HepG2 (cell line): ENCODE data around the gene TTLL13. TPM values are rescaled to one million over a fixed set of nuclear protein-coding genes. Genes with fewer than 3 reads are reported as not detected.

Experiments
- AGO2 ChIP-seq: fragments of 200-400 bp; formaldehyde crosslinking; optimal IDR thresholded peaks from 2 replicates; pipeline ENCODE3; 2017; ENCODE audit warnings: mild to moderate bottlenecking, low read depth, low read length, moderate library complexity
- FOXA3 ChIP-seq: IDR thresholded peaks from 2 replicates; pipeline ENCODE4 v1.6.1; 2016; ENCODE audit warnings: missing genetic modification reagents, missing compliant biosample characterization
- HNRNPH1 ChIP-seq: fragments of 200-400 bp; formaldehyde crosslinking; optimal IDR thresholded peaks from 2 replicates; pipeline ENCODE3; 2017; ENCODE audit warnings: mild to moderate bottlenecking, low read depth, low read length
- MTERF4 ChIP-seq: sonication (generic); formaldehyde crosslinking; IDR thresholded peaks from 2 replicates; pipeline ENCODE4 v1.8.0; 2023; ENCODE audit warnings: mild to moderate bottlenecking, missing genetic modification reagents
- RBAK ChIP-seq: sonication (generic); formaldehyde crosslinking; IDR thresholded peaks from 2 replicates; pipeline ENCODE4 v1.5.1; 2020; ENCODE audit warnings: mild to moderate bottlenecking, missing genetic modification reagents
- RBFOX2 ChIP-seq: fragments of 200-400 bp; formaldehyde crosslinking; IDR thresholded peaks from 2 replicates; pipeline ENCODE4 v1.6.1; 2017; ENCODE audit warnings: low read depth, mild to moderate bottlenecking, low read length
- REST ChIP-seq, 2 experiments: IDR thresholded peaks; 2 replicates each; pipeline ENCODE4 v1.6.1; 2011 to 2012; ENCODE audit warnings: low read length in 2 of 2, borderline replicate concordance in 1 of 2, low read depth in 1 of 2, mild to moderate bottlenecking in 1 of 2, moderate library complexity in 1 of 2
- RFX3 ChIP-seq: IDR thresholded peaks from 2 replicates; pipeline ENCODE4 v1.6.1; 2016; ENCODE audit warnings: missing biosample characterization, missing genetic modification reagents
- ZBTB8A ChIP-seq: sonication (generic); formaldehyde crosslinking; IDR thresholded peaks from 2 replicates; pipeline ENCODE4 v1.4.0; 2020; ENCODE audit warnings: mild to moderate bottlenecking, low read depth, missing genetic modification reagents, borderline replicate concordance
- ZNF550 ChIP-seq: sonication (generic); formaldehyde crosslinking; IDR thresholded peaks from 2 replicates; pipeline ENCODE4 v1.4.0; 2020; ENCODE audit warnings: mild to moderate bottlenecking, missing genetic modification reagents, borderline replicate concordance
- polyA plus RNA-seq, 8 experiments: library from polyadenylated mRNA; depleted of rRNA in 3 of 8; stranded (reverse) in 7 of 8; unstranded in 1 of 8; fragments of >200 nt; fragmentation: Illumina TruSeq in 4 of 8; extraction: Trizol in 4 of 8; gene quantifications; 2 replicates each; pipeline versions ENCODE4 v1.2.1 to v1.2.3, GENCODE V29; 2011 to 2016; ENCODE audit warnings: low read depth in 4 of 8, missing spikeins in 1 of 8, mixed read lengths in 1 of 8; ENCODE audit not compliant: insufficient read depth in 1 of 8
- total RNA-seq, 5 experiments: library from RNA; depleted of rRNA; stranded (reverse); fragments of >200 nt; fragmentation: Illumina TruSeq; extraction: Trizol; gene quantifications; 2 replicates each; pipeline ENCODE4 v1.2.3, GENCODE V29; 2016; ENCODE audit warnings: low read depth in 1 of 5
- TF ChIP-seq, protein P1 (sequence below), 2 experiments: sonication (generic) in 1 of 2; formaldehyde crosslinking in 1 of 2; IDR thresholded peaks; 2 replicates each; pipeline versions ENCODE4 v1.5.1 to v1.6.1; 2011 to 2020; ENCODE audit warnings: borderline replicate concordance in 1 of 2, low read depth in 1 of 2, low read length in 1 of 2, mild to moderate bottlenecking in 1 of 2, missing genetic modification reagents in 1 of 2, moderate library complexity in 1 of 2
- TF ChIP-seq, protein P2 (sequence below): sonication (generic); formaldehyde crosslinking; IDR thresholded peaks from 2 replicates; pipeline ENCODE4 v1.5.0; 2020; ENCODE audit warnings: mild to moderate bottlenecking, missing genetic modification reagents, borderline replicate concordance

Gene TTLL13
- total and polyA plus RNA-seq, 2 of the 13 experiments (the other 11 are each of a cell fraction or from before 2014, with no cell fraction given) = 0.07 to 0.29 TPM

DNA sequence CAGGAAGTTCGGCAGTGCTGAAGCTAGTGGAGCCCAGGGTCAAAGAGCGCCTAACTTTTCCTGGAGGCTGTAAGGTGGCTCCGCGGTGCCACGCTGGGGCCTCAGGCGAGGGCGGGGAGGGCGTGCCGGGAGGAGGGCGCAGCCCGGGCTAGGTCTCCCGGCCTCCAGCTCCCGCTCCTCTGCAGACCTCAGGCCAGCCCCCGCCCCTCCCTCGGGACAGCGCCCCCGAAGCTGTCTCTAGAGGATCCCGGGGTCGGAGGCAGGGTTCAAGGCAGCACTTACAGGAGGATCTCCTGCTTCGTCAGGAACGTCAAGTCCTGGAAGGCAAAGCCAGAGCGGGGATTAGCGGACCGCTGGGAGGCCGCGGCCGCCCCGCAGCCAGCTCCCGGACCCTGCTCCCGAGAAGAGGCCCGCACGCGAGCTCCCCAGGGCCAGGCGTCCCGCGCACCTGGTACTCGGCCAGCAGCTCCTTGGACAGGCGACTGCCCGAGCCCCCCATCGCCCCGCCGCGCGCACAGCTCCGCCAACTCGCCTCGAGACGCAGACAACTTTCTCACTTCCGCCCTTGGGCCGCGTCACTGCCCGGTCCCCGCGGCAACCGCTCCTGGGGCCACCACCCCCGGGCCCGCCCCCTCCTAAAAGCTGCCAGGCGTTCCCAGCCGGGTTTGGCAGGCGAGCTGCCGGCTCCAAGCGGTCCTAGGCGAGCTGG, 15.8 kb upstream of the TTLL13 start, which contains the start of gene CIB1 (continued):
- TF ChIP-seq, protein P1, sequence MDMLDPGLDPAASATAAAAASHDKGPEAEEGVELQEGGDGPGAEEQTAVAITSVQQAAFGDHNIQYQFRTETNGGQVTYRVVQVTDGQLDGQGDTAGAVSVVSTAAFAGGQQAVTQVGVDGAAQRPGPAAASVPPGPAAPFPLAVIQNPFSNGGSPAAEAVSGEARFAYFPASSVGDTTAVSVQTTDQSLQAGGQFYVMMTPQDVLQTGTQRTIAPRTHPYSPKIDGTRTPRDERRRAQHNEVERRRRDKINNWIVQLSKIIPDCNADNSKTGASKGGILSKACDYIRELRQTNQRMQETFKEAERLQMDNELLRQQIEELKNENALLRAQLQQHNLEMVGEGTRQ (IDR thresholded peaks at IDR 0.05; ENCODE audit: low read depth, low read length) = no peak
- TF ChIP-seq, protein P1 (CRISPR knock-in tag; IDR thresholded peaks at IDR 0.05; ENCODE audit: borderline replicate concordance) = no peak
- TF ChIP-seq HNRNPH1 (no peak), ZNF550 (CRISPR knock-in tag) (no peak), REST (IDR thresholded peaks at IDR 0.05; ENCODE audit: borderline replicate concordance in 1 of 2, low read depth in 1 of 2, low read length in 2 of 2) (no peak), RBAK (CRISPR knock-in tag) (no peak), RFX3 (CRISPR knock-in tag) (peak; percentile 70), AGO2 (no peak), MTERF4 (CRISPR knock-in tag) (peak; percentile 81; the same call in 1 of the 2 replicates), FOXA3 (CRISPR knock-in tag) (peak; percentile 15; the same call in 1 of the 2 replicates), RBFOX2 (peak; percentile 89), ZBTB8A (CRISPR knock-in tag) (no peak)
- TF ChIP-seq, protein P2, sequence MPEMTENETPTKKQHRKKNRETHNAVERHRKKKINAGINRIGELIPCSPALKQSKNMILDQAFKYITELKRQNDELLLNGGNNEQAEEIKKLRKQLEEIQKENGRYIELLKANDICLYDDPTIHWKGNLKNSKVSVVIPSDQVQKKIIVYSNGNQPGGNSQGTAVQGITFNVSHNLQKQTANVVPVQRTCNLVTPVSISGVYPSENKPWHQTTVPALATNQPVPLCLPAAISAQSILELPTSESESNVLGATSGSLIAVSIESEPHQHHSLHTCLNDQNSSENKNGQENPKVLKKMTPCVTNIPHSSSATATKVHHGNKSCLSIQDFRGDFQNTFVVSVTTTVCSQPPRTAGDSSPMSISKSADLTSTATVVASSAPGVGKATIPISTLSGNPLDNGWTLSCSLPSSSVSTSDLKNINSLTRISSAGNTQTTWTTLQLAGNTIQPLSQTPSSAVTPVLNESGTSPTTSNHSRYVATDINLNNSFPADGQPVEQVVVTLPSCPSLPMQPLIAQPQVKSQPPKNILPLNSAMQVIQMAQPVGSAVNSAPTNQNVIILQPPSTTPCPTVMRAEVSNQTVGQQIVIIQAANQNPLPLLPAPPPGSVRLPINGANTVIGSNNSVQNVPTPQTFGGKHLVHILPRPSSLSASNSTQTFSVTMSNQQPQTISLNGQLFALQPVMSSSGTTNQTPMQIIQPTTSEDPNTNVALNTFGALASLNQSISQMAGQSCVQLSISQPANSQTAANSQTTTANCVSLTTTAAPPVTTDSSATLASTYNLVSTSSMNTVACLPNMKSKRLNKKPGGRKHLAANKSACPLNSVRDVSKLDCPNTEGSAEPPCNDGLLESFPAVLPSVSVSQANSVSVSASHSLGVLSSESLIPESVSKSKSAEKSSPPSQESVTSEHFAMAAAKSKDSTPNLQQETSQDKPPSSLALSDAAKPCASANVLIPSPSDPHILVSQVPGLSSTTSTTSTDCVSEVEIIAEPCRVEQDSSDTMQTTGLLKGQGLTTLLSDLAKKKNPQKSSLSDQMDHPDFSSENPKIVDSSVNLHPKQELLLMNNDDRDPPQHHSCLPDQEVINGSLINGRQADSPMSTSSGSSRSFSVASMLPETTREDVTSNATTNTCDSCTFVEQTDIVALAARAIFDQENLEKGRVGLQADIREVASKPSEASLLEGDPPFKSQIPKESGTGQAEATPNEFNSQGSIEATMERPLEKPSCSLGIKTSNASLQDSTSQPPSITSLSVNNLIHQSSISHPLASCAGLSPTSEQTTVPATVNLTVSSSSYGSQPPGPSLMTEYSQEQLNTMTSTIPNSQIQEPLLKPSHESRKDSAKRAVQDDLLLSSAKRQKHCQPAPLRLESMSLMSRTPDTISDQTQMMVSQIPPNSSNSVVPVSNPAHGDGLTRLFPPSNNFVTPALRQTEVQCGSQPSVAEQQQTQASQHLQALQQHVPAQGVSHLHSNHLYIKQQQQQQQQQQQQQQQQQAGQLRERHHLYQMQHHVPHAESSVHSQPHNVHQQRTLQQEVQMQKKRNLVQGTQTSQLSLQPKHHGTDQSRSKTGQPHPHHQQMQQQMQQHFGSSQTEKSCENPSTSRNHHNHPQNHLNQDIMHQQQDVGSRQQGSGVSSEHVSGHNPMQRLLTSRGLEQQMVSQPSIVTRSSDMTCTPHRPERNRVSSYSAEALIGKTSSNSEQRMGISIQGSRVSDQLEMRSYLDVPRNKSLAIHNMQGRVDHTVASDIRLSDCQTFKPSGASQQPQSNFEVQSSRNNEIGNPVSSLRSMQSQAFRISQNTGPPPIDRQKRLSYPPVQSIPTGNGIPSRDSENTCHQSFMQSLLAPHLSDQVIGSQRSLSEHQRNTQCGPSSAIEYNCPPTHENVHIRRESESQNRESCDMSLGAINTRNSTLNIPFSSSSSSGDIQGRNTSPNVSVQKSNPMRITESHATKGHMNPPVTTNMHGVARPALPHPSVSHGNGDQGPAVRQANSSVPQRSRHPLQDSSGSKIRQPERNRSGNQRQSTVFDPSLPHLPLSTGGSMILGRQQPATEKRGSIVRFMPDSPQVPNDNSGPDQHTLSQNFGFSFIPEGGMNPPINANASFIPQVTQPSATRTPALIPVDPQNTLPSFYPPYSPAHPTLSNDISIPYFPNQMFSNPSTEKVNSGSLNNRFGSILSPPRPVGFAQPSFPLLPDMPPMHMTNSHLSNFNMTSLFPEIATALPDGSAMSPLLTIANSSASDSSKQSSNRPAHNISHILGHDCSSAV (CRISPR knock-in tag) = no peak
